ENCODE measurements around the gene OR6K3.
"Not testable (repeated sequence)": the region's sequence is repeated elsewhere in the genome, so short reads cannot be mapped to it uniquely, and the experiment has no call there.

OR6K3 gene

DNA sequence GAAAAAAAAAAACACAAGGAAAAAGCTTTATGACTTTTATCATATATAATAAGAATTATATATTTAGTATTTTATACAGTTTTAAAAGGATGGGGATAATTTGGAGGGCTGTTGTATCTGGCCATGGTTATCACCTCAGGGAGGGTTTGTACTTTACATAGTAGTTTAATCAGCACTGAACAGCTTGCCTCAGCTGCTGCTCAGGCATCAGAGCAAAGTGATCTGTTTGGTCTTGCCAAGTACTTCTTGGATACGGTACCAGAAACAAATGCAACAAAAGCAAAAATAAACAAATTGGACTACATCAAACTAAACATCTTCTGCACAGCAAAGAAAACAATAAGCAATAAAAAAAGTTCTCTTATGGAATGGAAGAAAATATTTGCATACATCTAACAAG is 31.4 kb downstream of the OR6K3 start:
- no peak for DNase-seq (ENCODE audit: low read depth)
- no peak overlapping the region for H3K4me3 ChIP-seq (ENCODE audit: low read length)
- TF ChIP-seq, protein P1, sequence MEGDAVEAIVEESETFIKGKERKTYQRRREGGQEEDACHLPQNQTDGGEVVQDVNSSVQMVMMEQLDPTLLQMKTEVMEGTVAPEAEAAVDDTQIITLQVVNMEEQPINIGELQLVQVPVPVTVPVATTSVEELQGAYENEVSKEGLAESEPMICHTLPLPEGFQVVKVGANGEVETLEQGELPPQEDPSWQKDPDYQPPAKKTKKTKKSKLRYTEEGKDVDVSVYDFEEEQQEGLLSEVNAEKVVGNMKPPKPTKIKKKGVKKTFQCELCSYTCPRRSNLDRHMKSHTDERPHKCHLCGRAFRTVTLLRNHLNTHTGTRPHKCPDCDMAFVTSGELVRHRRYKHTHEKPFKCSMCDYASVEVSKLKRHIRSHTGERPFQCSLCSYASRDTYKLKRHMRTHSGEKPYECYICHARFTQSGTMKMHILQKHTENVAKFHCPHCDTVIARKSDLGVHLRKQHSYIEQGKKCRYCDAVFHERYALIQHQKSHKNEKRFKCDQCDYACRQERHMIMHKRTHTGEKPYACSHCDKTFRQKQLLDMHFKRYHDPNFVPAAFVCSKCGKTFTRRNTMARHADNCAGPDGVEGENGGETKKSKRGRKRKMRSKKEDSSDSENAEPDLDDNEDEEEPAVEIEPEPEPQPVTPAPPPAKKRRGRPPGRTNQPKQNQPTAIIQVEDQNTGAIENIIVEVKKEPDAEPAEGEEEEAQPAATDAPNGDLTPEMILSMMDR (IDR thresholded peaks at IDR 0.05; ENCODE audit: insufficient read depth, low read depth, low read length, missing control alignments) = no peak

DNA sequence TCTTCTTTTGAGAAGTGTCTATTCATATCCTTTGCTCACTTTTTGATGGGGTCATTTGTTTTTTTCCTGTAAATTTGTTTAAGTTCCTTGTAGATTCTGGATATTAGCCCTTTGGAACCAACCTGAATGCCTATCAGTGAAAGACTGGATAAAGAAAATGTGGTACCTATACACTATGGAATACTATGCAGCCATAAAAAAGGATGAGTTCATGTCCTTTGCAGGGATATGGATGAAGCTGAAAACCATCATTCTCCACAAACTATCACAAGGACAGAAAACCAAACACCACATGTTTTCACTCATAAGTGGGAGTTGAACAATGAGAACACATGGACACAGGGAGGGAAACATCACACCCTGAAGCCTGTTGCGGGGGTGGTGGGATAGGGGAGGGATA is 32.2 kb downstream of the OR6K3 start:
- not testable (repeated sequence) for DNase-seq (ENCODE audit: low read depth); H3K4me3 ChIP-seq (ENCODE audit: low read length)

DNA sequence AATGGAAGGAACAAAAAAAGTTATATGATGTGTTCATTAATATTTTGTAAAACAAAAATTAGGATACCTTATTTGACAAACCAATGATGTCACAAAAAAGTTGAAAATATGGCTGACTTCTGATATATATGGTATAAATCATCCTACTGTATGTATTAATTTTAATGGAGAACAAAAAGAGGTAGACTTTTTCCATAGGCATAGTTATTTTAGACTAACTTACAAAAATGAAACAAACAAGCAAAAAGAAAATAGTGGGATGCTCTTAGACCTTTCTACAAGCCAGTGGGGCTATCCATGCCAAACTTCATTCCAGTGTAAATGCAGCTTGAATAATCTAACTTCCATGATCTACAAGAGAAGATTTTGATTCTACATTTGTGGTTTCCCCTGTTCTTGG is 33.5 kb downstream of the OR6K3 start:
- TF ChIP-seq, protein P1 (IDR thresholded peaks at IDR 0.05; ENCODE audit: insufficient read depth, low read depth, low read length, missing control alignments) = no peak
- no peak overlapping the region for H3K4me3 ChIP-seq (ENCODE audit: low read length)
- no peak for DNase-seq (ENCODE audit: low read depth)

DNA sequence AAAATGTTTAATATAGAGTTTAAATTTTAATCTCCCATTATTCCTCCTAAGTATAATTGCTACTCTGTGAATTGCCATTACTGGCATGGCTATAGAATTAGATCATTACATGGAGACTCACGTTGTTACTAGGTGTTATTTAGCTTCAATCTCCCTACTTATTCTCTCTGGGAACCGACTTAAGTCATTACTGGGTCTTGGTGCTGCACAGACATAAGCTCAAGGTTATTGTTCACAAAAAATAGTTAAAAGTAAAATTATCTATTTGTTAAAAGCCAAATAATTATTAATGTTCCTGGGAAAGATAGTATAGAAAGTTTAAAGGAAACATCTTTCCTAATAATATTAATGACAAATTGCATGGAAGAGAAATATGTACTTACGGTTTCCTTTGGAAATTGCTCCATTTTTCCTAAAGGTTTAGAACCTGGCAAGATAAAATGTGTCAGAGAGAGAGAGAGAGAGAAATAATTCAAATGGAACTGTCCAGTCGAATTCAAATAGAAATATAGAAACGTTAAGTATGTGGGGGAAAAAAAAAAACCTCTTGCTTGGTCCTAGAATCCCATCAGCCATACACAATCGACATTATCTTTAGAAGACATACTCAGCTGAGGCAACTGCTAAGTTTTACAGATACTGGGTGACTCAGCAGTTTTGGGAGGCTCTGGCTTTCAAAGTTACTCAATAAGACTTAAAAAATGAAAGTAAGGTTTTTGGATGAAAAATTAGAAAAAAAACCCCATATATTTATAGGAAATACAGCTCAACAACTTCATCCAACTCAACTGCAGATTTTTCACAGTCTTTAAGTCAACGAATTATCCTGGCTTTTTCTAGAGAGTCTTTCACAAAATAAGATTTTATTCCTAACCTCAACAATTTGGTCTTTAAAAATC is 34.2 kb downstream of the OR6K3 start, which contains the start of gene SPTA1:
Gene SPTA1 (minus strand): TSS at position 605 of the 899 bp plus-strand sequence. CDS start 198 bp downstream, at position 407.
- H3K4me3 ChIP-seq (ENCODE audit: low read length) = no peak within 1 kb of the TSS
- TF ChIP-seq, protein P1 (IDR thresholded peaks at IDR 0.05; ENCODE audit: insufficient read depth, low read depth, low read length, missing control alignments) = no peak
- no peak for DNase-seq (ENCODE audit: low read depth)

DNA sequence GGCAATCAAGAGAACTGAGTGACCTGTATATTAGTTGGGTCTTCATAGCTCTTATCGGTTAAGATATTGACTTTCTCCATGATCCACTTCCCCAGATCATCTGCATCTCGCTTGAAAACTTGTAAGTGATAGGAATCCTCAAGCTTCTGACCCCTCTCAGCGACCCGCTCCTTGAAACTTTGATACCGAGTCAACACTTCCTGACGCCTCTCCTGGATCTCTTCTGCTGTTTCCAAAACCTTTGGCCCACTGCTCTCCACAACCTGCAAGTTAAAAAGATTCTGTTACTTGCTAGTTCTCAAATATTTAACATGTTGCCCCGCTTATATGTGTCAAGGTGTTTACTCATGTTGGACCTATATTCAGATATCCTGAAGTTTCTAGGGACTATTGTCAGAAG is 35.4 kb downstream of the OR6K3 start:
- H3K4me3 ChIP-seq (ENCODE audit: low read length) = no peak overlapping the region
- TF ChIP-seq, protein P1 (IDR thresholded peaks at IDR 0.05; ENCODE audit: insufficient read depth, low read depth, low read length, missing control alignments) = no peak
- no peak for DNase-seq (ENCODE audit: low read depth)

DNA sequence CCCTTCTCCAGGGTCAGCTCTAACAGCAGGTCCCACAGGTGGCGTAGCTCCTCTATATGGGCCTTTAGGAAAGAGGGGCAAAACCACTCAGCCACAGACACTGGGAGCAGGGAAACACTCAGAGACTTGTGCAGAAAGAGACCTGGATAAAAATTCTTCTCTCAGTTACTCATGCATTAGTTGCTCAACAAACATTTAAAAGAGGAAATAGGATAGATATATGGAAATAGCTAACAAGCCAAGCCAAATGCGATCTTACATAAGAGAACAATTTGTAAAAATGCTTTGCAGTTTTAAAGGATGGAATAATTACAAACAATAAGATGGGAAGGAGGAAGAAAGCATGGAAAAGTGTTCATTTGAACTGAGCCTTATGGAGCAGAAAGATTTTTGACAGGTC is 38.9 kb downstream of the OR6K3 start:
- DNase-seq (ENCODE audit: low read depth) = no peak

DNA sequence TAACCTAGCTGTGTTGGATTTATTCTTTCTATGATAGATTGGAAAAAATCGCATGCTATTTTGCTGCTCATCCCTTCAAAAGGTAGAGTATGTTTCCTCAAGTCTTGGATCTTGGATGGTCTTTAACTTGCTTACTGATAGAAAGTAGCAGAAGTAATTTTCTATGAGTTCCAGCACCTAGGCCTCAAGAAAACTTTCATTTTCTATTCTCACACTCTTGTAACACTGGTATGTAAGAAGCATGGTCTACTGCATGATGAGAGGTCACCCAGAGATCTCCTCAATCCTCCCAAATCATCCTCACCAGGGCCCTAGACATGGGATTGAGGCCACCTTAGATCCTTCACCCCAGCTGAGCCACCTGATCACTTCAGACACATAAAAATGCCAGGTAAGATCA is 41.2 kb downstream of the OR6K3 start:
- no peak overlapping the region for H3K4me3 ChIP-seq (ENCODE audit: low read length)
- TF ChIP-seq, protein P1 (IDR thresholded peaks at IDR 0.05; ENCODE audit: insufficient read depth, low read depth, low read length, missing control alignments) = no peak
- DNase-seq (ENCODE audit: low read depth) = no peak

More for the DNA sequence above, 38.9 kb downstream of the OR6K3 start:
- TF ChIP-seq, protein P1 (IDR thresholded peaks at IDR 0.05; ENCODE audit: insufficient read depth, low read depth, low read length, missing control alignments) = no peak
- H3K4me3 ChIP-seq (ENCODE audit: low read length) = no peak overlapping the region
